Measurements from ENCODE around the gene MAP3K13. TPM values are rescaled to one million over a fixed set of nuclear protein-coding genes. Genes with fewer than 3 reads are reported as not detected.
"Not testable (repeated sequence)": the region's sequence is repeated elsewhere in the genome, so short reads cannot be mapped to it uniquely, and the experiment has no call there.

MAP3K13 gene
- total RNA-seq, 1 experiment from 2014 or later = 31.0 TPM

DNA sequence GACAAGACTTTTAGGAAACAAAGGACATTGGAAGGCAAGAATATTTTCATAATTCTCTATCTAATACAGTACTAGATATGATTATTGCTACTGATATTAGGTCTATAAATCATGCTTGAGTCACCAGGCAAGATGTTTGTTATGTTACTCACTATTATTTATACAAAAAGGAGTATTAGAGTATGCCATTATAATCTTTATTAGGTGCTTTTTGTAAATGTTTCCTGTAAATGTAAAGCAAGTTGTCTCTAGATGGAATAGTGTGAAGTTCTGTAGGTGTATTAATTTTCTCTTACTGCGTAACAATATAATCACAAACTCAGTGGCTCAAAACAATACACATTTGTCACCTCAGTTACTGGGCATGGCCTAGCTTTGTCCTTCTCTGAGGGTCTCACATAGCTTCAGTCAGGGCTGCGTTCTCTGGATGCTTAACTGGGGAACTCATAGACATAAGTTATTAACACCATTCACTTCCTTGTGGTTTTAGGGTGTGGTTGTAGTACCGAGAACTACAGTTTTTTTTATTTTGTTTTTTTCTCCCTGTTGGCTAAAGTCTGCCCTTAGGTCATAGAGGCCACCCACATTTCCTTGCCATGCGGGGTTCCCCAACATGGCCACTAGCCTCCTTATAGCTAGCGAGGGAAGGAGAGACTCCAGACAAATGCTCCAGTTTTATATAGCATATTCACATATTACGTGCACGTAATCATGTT, 20.3 kb upstream of the MAP3K13 start:
- DNase-seq (ENCODE audit: low read depth) = no peak

DNA sequence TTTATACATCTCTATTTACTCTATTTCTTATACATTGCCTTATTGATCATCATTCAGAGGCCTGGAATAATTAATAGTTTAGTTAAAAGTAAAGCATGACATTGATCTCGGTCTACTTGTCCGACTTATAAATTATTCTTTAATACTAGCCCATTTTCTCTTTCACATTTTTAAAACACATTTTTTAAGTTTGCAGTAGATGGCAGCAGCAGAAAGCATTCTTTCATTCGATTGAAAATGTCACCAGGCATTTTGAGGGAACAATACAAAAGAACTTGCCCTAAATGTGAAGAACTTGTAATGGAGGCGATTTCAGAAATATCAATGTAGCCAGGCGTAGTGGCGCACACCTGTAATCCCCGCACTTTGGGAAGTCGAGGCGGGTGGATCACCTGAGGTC, 15.5 kb upstream of the MAP3K13 start:
- DNase-seq (ENCODE audit: low read depth) = no peak

GRCh38 chr3:185350841-185351240, 12.1 kb upstream of the MAP3K13 start:
- DNase-seq (ENCODE audit: low read depth) = no peak

GRCh38 chr3:185351396-185351795, 11.5 kb upstream of the MAP3K13 start:
- no peak for DNase-seq (ENCODE audit: low read depth)

- DNase-seq (ENCODE audit: low read depth) = no peak
Observed at GRCh38 chr3:185353225-185353624, 9.7 kb upstream of the MAP3K13 start.

- peak; percentile 72 for DNase-seq (ENCODE audit: low read depth)
Observed at GRCh38 chr3:185353823-185354614, 8.9 kb upstream of the MAP3K13 start.

GRCh38 chr3:185356499-185356898, 6.4 kb upstream of the MAP3K13 start:
- no peak for DNase-seq (ENCODE audit: low read depth)

- peak; percentile 12 for DNase-seq (ENCODE audit: low read depth)
Observed at GRCh38 chr3:185361920-185362319, 1.0 kb upstream of the MAP3K13 start.

DNA sequence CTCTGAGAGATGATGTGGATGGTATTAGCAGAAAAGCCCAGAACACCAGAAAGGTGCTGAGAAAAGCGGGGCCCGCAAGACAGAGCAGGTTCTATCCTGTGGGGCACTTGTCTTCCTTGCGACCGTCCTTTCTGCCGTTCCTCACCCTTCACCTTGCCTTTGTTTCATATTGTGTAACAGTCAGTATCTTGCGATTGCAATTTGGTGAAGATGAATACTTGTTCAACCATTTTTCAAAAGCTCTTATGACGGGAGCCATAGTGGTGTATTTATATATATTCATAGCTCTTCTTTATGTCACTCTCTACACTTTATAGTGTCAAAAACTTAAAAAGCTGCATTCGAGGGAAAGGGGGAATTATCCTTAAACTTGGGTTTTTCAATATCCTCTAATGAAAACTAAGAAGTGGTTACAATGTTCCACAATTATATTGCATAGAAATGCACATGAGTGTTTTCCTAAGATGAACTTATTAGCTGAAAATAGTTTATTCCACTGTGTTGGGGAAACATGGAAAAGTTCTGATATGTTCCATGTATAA, 797 bp downstream of the MAP3K13 start:
- no peak for DNase-seq (ENCODE audit: low read depth)

- no peak for DNase-seq (ENCODE audit: low read depth)
Observed at GRCh38 chr3:185365291-185366073, 2.5 kb downstream of the MAP3K13 start.

- no peak for DNase-seq (ENCODE audit: low read depth)
Observed at GRCh38 chr3:185366074-185366335, 3.1 kb downstream of the MAP3K13 start.

DNA sequence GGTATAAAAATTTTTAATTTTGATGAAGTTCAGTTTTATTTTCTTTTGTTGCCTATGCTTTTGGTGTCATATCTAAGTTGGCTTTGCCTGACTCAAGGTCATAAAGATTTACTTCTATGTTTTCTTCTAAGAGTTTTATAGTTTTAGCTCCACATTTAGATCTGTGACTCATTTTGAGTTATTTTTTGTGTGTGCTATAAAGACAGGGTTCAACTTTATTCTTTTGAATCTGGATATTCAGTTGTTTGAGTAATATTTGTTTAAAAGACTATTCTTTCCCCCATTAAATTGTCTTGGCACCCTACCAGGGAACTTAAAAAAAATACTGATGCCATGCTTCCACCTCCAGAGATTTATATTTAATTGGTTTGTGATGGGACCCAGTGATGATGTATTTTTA, 4.0 kb downstream of the MAP3K13 start:
- no peak for DNase-seq (ENCODE audit: low read depth)

- not testable (repeated sequence) for DNase-seq (ENCODE audit: low read depth)
Observed at GRCh38 chr3:185370349-185370748, 7.4 kb downstream of the MAP3K13 start.

DNA sequence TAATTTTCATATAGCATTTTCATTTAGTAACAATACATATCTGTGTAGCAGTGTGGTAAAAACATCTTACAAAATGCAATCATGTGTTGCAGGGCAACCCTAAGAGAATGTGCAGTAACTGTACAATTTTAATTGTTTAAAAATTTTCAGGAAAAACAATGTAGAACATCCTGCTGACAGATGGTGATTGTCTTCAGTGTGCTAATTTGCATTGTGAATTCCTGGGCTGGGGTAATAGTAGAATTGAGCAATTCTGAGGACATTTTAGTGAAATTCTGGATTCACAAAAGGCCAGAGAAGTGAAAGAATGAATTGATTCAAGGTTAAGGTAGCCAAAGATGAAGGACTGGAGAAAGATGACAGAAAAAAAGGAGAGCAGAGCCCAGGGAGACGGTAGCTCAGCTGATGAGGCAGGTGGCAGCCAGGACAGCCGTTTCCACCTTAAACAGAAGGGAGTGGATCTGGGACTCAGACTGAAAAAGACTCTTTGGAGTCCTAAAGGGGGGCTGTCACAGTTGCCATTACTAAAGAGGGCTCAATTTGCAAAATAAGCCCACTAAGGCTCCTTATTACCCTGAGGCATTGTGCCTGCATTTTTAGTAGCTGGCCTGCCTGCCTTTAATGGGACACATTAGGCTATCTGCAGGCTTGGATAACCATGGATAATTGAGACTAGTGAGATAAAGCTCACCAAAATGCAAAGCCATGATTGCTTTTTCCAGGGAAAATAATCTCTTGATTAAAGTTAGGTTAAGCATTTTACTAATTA, 8.6 kb downstream of the MAP3K13 start:
- DNase-seq (ENCODE audit: low read depth) = no peak

DNA sequence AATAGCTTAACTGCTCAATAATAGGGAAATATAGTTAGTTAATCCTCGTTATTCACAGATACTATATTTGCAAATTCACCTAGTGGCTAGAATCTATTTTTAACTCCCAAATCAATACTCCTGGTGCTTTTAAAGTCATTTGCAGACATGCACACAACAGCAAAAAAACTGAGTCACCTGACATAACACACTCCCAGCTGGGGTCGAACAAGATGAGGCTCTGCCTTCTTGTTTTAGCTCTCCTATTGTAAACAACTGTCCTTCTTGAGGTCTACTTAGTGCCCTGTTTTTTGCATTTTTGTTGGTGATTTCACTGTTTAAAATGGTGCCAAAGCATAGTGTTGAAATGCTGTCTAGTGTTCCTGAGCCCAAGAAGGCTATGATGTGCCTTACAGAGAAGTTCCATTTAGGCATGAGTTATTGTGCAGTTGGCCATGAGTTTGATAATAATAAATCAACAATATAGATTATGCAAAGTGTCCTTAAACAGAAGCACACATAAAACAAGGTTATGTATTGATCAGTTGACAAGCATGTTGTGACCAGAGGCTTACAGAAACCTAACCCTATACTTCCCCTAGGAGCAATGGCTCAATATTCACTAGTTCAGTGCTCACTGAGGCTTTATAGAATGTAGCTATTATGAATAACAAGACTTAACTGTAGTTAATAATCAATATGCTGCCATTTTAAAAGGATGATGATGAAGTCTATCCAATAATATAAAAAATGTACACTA, 18.6 kb downstream of the MAP3K13 start:
- DNase-seq (ENCODE audit: low read depth) = no peak

DNA sequence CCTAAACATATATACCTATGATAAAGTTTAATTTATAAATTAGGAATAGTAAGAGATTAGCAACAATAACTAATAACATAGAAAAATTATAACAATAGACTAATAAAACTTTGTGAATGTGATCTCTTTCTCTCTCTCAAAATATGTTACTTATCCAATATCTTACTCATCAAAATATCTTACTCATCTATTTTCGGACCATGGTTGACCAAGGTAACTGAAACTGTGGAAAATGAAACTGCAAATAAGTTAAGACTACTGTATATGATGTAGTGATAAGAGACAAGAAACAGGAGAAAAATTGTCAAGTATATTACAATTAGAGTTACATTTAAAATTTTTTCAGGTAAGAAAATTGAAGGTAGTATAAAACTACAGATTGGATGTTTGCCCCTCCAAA, 19.2 kb downstream of the MAP3K13 start:
- DNase-seq (ENCODE audit: low read depth) = no peak

DNA sequence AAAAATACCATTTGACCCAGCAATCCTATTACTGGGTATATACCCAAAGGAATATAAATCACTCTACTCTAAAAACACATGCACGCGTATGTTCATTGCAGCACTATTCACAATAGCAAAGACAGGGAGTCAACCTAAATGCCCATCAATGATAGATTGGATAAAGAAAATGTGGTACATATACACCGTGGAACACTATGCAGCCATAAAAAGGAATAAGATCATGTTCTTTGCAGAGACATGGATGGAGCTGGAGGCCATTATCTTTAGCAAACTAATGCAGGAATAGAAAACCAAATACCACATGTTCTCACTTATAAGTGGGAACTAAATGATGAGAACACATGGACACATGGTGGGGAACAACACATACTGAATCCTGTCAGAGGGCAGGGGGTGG, 23.6 kb downstream of the MAP3K13 start:
- not testable (repeated sequence) for DNase-seq (ENCODE audit: low read depth)

DNA sequence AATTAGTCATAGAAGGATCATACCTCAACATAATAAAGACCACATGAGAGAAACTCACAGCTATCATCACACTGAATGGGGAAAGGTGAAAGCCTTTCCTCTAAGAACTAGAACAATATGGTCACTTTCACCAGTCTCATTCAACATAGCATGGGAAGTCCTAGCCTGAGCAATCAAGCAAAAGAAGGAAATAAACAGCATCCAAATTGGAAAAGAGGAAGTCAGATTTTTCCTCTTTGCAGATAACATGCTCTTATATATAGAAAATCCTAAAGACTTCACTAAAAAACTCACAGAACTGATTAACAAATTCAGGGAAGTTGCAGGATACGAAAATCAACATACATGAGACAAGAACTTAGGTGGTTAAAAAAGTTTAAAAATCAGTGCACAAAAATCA, 24.7 kb downstream of the MAP3K13 start:
- DNase-seq (ENCODE audit: low read depth) = no peak

DNA sequence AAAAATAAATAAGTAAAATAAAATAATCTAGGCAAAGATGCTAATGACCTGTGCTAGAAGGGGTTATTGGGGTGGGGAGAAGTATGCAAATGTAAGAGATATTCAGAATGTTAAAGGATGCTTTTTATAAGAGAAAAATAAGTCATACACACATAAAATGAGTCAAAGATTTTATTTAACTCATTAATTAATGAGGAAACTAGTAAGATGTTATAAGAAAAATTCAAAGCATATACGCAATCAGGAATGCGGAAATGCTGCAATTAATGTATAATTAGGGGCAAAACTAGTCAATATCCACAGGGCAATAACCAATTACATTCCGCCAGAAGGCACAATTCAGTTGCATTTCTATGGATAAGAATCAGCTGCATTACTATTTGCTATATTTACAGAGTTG, 30.1 kb downstream of the MAP3K13 start:
- DNase-seq (ENCODE audit: low read depth) = no peak

DNA sequence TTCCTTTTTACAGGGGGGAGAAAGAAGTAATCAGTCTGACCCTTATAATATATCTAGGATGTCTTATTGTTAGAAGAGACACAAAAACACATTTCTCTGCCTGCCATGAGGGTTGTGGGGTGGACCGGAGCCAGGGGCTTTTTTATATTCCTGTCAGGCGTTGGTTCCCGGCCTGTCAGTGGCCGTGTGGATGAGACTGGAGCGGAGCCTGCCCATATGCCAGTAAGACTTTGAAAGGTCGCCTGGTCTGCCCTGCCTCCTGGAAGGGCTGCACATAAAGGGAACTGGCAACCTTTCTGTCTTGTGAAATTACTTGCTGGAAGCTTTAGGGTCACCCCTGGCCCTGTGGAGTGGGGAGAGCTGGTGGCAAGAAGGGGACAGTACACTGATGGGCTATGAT, 34.7 kb downstream of the MAP3K13 start:
- DNase-seq (ENCODE audit: low read depth) = no peak

Data from RPMI7951 (cell line).